Activated gamma-delta T cell treated with anti-CD3 and anti-CD28 coated beads, Interleukin-2, amount 50 U/mL, for 16 hours (primary cell): ENCODE results near the gene FASTKD1.
"Not testable (repeated sequence)": the region's sequence is repeated elsewhere in the genome, so short reads cannot be mapped to it uniquely, and the experiment has no call there.

Experiments
- DNase-seq: peaks from one replicate; pipeline ENCODE4 v3.0.0-alpha.2; 2020; ENCODE audit warnings: low read depth

The FASTKD1 gene

GRCh38 chr2:169571571-169571970 is 2.1 kb downstream of the FASTKD1 start:
- DNase-seq: no peak

GRCh38 chr2:169570752-169571151 is 2.9 kb downstream of the FASTKD1 start:
- not testable (repeated sequence) for DNase-seq

DNA sequence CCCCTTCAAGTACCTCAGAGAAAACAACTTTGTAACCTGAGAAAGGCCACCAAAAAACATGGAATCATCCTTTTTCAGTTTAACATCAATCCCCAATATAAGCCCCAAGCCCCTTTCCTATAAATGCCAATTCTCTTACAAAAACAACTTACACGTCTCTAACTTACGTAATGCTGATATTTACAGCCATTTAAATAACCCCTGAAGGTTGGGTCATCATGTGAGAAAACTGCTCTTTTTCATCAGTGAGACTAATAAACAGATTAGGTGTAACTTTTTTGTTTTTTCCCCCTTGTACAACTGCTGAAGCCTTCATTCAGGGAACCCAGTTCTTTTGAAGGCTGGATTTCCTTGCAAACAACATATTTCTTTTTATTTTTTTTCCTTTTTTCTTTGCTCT is 3.7 kb downstream of the FASTKD1 start:
- no peak for DNase-seq

- no peak for DNase-seq
Measured at GRCh38 chr2:169565686-169566085, 8.0 kb downstream of the FASTKD1 start.

DNA sequence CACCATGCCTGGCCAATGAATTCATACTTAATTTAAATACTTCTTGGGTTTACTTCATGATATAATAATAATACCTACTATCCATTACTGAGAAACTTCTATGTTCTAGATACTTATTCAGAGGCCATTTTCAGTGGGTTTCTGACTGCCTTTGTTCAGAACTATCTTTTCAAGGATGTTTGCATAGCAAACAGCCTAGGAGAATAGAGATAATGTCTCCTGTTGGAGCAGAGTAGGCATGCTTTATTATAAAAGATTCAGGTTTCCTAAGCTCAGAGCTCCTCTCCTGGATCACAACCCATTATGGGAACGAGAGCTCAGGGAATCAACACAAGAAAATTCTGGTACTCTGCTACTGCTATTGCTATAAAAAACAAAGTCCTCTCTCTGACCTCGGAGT is 11.1 kb downstream of the FASTKD1 start:
- DNase-seq: no peak

GRCh38 chr2:169562084-169562483 is 11.6 kb downstream of the FASTKD1 start:
- DNase-seq: not testable (repeated sequence)

DNA sequence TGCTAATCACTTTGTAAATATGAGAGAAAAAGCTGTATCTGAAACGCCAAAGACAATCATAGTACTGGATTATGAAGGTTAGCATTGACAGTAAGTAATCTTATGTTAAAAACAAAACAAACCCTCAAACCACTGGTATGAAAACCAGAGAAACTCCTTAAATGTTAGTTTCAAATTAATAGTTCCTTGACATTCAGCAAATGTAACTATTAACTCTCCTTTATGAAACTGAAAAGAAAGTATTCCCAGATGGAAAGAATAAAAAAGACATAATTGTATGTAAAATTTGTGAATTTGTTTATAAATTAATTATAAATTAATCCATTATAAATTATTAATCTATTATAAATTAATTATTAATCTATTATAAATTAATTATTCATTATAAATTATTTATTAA is 12.3 kb downstream of the FASTKD1 start:
- no peak for DNase-seq

DNA sequence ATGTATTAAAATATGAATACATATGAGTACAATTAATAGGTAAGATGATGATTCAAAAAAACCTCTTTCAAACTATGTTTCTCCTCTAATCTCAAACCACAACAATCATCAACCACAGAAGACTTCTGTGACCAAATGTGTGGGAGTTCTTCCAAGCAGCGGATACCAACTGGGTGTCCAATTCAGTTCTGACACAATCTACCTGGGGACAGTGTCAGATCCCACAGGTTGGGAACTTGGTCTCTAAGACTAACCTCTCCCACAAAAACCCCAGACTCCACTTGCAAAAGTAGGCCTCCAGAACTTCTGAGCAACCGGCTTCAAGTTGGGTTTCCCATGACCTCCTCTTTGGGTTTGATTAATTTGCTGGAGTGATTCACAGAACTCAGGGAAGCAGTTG is 26.9 kb downstream of the FASTKD1 start:
- DNase-seq: no peak

DNA sequence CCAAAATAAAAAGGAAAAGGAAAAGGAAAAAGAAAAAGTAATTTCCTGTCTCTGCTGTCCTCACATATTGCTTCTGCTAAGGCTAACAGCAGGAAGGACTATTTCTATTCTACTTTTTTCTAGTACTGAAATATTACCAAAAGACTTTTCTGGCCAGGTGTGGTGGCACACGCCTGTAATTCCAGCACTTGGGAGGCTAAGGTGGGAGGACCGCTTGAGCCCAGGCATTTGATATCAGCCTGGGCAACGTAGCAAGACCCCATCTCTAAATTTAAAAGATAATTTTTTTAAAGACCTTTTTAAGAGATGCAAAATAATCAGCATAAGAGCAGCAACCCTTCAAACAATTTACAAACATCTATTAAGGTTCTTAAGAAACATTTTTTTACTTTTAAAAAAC is 31.2 kb downstream of the FASTKD1 start:
- DNase-seq: no peak

- no peak for DNase-seq
Measured at GRCh38 chr2:169540146-169540545, 33.5 kb downstream of the FASTKD1 start.

- not testable (repeated sequence) for DNase-seq
Measured at GRCh38 chr2:169539460-169539859, 34.2 kb downstream of the FASTKD1 start.

GRCh38 chr2:169528271-169528701 is 45.4 kb downstream of the FASTKD1 start:
- DNase-seq: peak; percentile 60

DNA sequence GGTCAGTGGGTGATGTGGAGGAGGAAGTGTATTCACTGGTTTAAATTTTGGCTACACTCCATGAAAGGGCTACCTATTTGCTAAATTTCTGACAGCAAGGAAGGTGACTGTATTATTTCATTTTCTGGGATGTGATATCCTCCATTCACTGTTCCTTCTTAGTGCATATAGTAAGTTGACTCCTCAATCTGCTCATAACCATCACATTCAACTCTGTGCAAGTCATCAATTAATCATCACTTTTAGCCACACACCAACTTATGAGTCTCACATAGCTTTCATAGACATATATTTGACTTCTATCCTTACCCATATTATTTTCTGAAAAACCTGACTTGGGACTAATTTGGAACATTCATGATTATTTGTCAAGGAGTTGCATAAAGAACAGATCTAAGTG is 47.2 kb downstream of the FASTKD1 start:
- no peak for DNase-seq

DNA sequence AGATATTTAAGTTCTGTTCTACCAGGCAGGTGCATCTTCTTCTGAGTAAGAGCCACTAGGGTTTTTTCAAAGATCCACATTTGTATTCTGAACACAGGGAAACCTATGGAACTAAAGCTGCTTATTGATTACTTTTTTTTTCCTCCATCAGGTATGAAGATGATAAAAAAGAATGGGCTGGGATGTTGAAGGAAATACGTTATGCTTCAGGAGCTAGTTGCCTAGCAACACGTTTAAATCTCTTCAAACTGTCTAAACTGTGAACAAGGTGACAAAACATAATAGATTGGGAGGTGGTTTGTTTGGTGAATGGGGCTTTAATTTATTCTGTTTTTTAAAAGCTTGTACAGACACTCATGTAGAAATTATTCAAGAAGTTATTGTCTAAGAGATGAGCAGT is 48.2 kb downstream of the FASTKD1 start:
- no peak for DNase-seq

DNA sequence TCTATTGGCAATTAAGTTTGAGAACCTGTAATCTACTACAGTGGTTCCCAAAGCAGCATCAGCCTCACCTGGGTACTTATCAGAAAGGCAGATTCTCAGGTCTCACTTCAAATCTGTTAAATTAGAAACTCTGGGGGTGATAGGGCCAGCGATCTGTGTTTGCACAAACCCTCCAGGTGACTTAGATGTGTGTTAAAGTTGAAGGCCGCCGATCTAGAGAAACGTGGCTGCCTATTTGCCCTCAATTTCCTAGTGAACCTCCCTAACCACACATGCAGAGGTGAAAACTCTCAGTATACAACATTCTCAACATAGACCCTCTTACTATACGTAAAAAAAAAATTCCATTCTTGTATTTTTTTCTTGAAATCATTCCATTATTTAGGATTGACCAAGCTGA is 50.0 kb downstream of the FASTKD1 start:
- DNase-seq: no peak

GRCh38 chr2:169520896-169521295 is 52.8 kb downstream of the FASTKD1 start:
- no peak for DNase-seq

- not testable (repeated sequence) for DNase-seq
Measured at GRCh38 chr2:169516488-169516995, 57.1 kb downstream of the FASTKD1 start.

GRCh38 chr2:169514758-169515157 is 58.9 kb downstream of the FASTKD1 start:
- not testable (repeated sequence) for DNase-seq

- no peak for DNase-seq
Measured at GRCh38 chr2:169513926-169514325, 59.7 kb downstream of the FASTKD1 start.

DNA sequence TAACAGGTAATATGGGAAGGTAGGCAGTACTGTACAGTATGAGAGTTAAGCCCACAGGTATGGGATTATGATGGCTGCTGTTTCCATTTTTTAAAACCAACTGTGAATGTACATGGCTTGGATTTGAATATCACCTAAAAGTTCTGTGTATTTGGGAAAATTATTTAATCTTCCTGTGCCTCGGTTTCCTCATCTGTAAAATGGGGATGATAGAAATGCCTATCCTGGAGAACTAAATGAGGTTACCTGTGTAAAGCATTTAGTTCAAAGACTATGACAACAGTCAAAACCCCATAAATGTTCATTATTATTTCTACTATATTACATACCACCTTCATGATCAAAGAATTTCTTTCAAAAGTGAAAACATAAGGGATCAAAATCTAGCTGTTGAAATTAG is 60.6 kb downstream of the FASTKD1 start:
- no peak for DNase-seq

DNA sequence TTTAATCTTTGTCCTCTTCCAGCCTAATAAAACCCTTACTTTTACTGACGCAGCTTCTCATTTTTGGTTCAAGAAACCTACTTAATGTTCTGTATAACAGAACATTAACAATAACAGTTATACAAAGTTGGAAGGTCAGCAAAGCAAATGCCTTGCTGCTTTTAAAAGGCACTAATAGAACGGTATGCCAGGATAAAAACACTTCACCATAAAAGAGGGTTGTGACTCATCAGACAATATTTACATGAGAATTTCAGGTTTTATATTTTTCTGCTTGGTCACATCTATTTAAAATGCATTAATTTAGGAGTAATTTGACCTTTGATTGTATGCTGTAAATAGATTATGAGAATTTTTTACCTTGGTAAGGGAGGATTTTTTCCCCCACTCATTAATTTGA is 61.1 kb downstream of the FASTKD1 start:
- DNase-seq: no peak

DNA sequence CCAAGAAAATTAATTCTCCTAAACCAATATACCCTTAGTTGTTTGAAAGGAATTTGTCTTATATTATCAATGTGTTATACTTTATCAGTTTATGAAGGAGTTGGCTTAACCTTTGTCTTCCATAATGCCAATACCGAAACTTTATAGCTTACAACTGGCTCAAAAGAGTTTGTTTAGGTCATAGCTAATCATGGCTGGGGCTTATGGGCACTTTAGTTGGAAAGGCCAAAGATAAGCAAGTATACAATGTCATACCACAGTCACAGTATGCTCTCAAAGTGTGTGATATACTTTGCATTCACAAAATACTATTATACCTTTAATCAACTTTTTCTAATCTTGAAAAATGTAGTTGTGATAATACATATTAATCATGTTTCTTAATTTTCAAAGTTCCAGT is 61.8 kb downstream of the FASTKD1 start:
- no peak for DNase-seq

- no peak for DNase-seq
Measured at GRCh38 chr2:169510496-169510895, 63.2 kb downstream of the FASTKD1 start.

DNA sequence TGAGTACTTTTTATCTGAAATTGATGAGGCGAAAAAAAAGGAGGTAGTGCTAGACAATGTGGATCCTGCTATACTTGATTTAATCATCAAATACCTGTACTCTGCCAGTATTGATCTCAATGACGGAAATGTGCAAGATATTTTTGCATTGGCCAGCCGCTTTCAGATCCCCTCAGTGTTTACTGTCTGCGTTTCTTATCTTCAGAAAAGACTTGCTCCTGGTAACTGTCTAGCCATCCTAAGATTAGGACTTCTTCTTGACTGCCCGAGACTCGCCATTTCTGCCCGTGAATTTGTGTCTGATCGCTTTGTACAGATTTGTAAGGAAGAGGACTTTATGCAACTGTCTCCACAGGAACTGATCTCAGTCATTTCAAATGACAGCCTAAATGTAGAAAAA is 63.7 kb downstream of the FASTKD1 start:
- DNase-seq: no peak
